H9 (cell line): ENCODE measurements around the gene IDNK. TPM values are rescaled to one million over a fixed set of nuclear protein-coding genes. Genes with fewer than 3 reads are reported as not detected.

ENCODE experiments used
- DNase-seq: peaks from one replicate; pipeline ENCODE4 v3.0.0-alpha.2; 2017
- H2AFZ ChIP-seq: one replicate; pipeline ENCODE4 v1.6.1; 2013; ENCODE audit warnings: mild to moderate bottlenecking, low read length, control low read depth, moderate library complexity
- H2AK5ac ChIP-seq: 2 replicates; pipeline ENCODE4 v1.6.1; 2013; ENCODE audit warnings: low read length, control low read depth, mixed read lengths; ENCODE audit not compliant: insufficient read length
- H2BK120ac ChIP-seq: one replicate; pipeline ENCODE4 v1.6.1; 2013; ENCODE audit warnings: low read depth, mild to moderate bottlenecking, low read length, control low read depth, inconsistent platforms; ENCODE audit not compliant: poor library complexity, severe bottlenecking
- H2BK12ac ChIP-seq: 2 replicates; pipeline ENCODE4 v1.6.1; 2013; ENCODE audit warnings: low read length, control low read depth, mixed read lengths, low read depth; ENCODE audit not compliant: insufficient read length
- H2BK15ac ChIP-seq: 2 replicates; pipeline ENCODE4 v1.6.1; 2013; ENCODE audit warnings: low read depth, low read length, control low read depth
- H2BK20ac ChIP-seq: one replicate; pipeline ENCODE4 v1.6.1; 2013; ENCODE audit warnings: low read depth, mild to moderate bottlenecking, low read length, control low read depth, inconsistent platforms; ENCODE audit not compliant: poor library complexity, severe bottlenecking
- H2BK5ac ChIP-seq: 2 replicates; pipeline ENCODE4 v1.6.1; 2013; ENCODE audit warnings: low read length, control low read depth, mixed read lengths; ENCODE audit not compliant: insufficient read length
- H3K14ac ChIP-seq: 2 replicates; pipeline ENCODE4 v1.6.1; 2013; ENCODE audit warnings: low read length, control low read depth; ENCODE audit not compliant: insufficient read depth
- H3K18ac ChIP-seq: 2 replicates; pipeline ENCODE4 v1.6.1; 2013; ENCODE audit warnings: low read depth, mild to moderate bottlenecking, mixed read lengths, low read length, control low read depth; ENCODE audit not compliant: insufficient read length
- H3K23ac ChIP-seq: 2 replicates; pipeline ENCODE4 v1.6.1; 2013; ENCODE audit warnings: low read length, control low read depth, mixed read lengths, low read depth; ENCODE audit not compliant: insufficient read length
- H3K23me2 ChIP-seq: 2 replicates; pipeline ENCODE4 v1.6.1; 2013; ENCODE audit warnings: low read depth, mild to moderate bottlenecking, mixed read lengths, low read length, control low read depth; ENCODE audit not compliant: insufficient read length, poor library complexity, severe bottlenecking
- H3K27ac ChIP-seq: 2 replicates; pipeline ENCODE4 v1.5.1; 2013; ENCODE audit warnings: low read length, control low read depth, mixed read lengths, low read depth; ENCODE audit not compliant: insufficient read length
- H3K27me3 ChIP-seq: 2 replicates; pipeline ENCODE4 v1.6.1; 2013; ENCODE audit warnings: low read length, control low read depth, inconsistent platforms; ENCODE audit not compliant: insufficient read depth
- H3K4ac ChIP-seq: 2 replicates; pipeline ENCODE4 v1.6.1; 2013; ENCODE audit warnings: low read depth, mild to moderate bottlenecking, control low read depth, inconsistent platforms, low read length, moderate library complexity
- H3K4me1 ChIP-seq: 2 replicates; pipeline ENCODE4 v1.6.1; 2013; ENCODE audit warnings: low read length, control low read depth, inconsistent platforms; ENCODE audit not compliant: insufficient read depth
- H3K4me2 ChIP-seq: 2 replicates; pipeline ENCODE4 v1.6.1; 2013; ENCODE audit warnings: low read length, control low read depth, mixed read lengths; ENCODE audit not compliant: insufficient read length, insufficient read depth
- H3K56ac ChIP-seq: 2 replicates; pipeline ENCODE4 v1.6.1; 2013; ENCODE audit warnings: low read depth, mild to moderate bottlenecking, mixed read lengths, low read length, control low read depth; ENCODE audit not compliant: insufficient read length
- H3K79me1 ChIP-seq: 2 replicates; pipeline ENCODE4 v1.6.1; 2013; ENCODE audit warnings: low read depth, mild to moderate bottlenecking, moderate library complexity, low read length, control low read depth, inconsistent platforms; ENCODE audit not compliant: insufficient read depth, poor library complexity, severe bottlenecking
- H3K79me2 ChIP-seq: 2 replicates; pipeline ENCODE4 v1.6.1; 2013; ENCODE audit warnings: low read length, control low read depth, inconsistent platforms; ENCODE audit not compliant: insufficient read depth
- H3K9ac ChIP-seq: 2 replicates; pipeline ENCODE4 v1.6.1; 2013; ENCODE audit warnings: low read length, control low read depth, mixed read lengths; ENCODE audit not compliant: insufficient read length; ENCODE audit errors: extremely low read depth
- H3K9me3 ChIP-seq: one replicate; pipeline ENCODE4 v1.6.1; 2013; ENCODE audit warnings: low read depth, low read length, inconsistent platforms; ENCODE audit not compliant: control insufficient read depth
- H3T11ph ChIP-seq: one replicate; pipeline ENCODE4 v1.6.1; 2013; ENCODE audit warnings: mild to moderate bottlenecking, low read length, control low read depth, inconsistent platforms
- H4K20me1 ChIP-seq: one replicate; pipeline ENCODE4 v1.6.1; 2013; ENCODE audit not compliant: control insufficient read depth, insufficient read length, insufficient read depth
- H4K5ac ChIP-seq: 2 replicates; pipeline ENCODE4 v1.6.1; 2013; ENCODE audit warnings: low read depth, mild to moderate bottlenecking, mixed read lengths, low read length, control low read depth; ENCODE audit not compliant: insufficient read length
- H4K8ac ChIP-seq: replicated peaks from 2 replicates; pipeline ENCODE4 v1.6.1; 2013; ENCODE audit warnings: low read length, control low read depth, mixed read lengths, low read depth; ENCODE audit not compliant: insufficient read length
- H4K91ac ChIP-seq: 2 replicates; pipeline ENCODE4 v1.6.1; 2013; ENCODE audit warnings: low read depth, mild to moderate bottlenecking, moderate library complexity, mixed read lengths, low read length, control low read depth; ENCODE audit not compliant: insufficient read length
- H3K27ac Mint-ChIP-seq, 3 experiments: 2 replicates in 2 of 3; 3 replicates in 1 of 3; pipeline ENCODE4 v1.8.0; 2020 to 2021; ENCODE audit warnings: mixed read lengths in 3 of 3, mild to moderate bottlenecking in 1 of 3, moderate library complexity in 1 of 3
- H3K27me3 Mint-ChIP-seq: 2 replicates; pipeline ENCODE4 v1.8.0; 2021; ENCODE audit warnings: low read depth, mild to moderate bottlenecking, moderate library complexity, mixed read lengths
- H3K36me3 Mint-ChIP-seq, 3 experiments: 2 replicates in 2 of 3; 3 replicates in 1 of 3; pipeline ENCODE4 v1.8.0; 2020 to 2021; ENCODE audit warnings: low read depth in 3 of 3, mixed read lengths in 3 of 3; ENCODE audit not compliant: insufficient read depth in 1 of 3
- H3K4me1 Mint-ChIP-seq, 2 experiments: 2 replicates each; pipeline ENCODE4 v1.8.0; 2020; ENCODE audit warnings: mixed read lengths in 2 of 2
- H3K4me3 Mint-ChIP-seq, 2 experiments: 2 replicates in 1 of 2; 3 replicates in 1 of 2; pipeline ENCODE4 v1.8.0; 2020 to 2021; ENCODE audit warnings: mild to moderate bottlenecking in 2 of 2, mixed read lengths in 2 of 2, moderate library complexity in 1 of 2
- H3K9me3 Mint-ChIP-seq, 2 experiments: 2 replicates in 1 of 2; 3 replicates in 1 of 2; pipeline ENCODE4 v1.8.0; 2020; ENCODE audit warnings: mild to moderate bottlenecking in 2 of 2, mixed read lengths in 2 of 2, moderate library complexity in 1 of 2
- CTCF ChIP-seq: fragments of 200-600 bp; sonication (generic); conservative IDR thresholded peaks from 3 replicates; pipeline ENCODE4 v1.8.0; 2021; ENCODE audit warnings: antibody characterized with exemption, mild to moderate bottlenecking
- WGBS: extraction: QIAGEN DNeasy Blood & Tissue Kit; methylation state at CpG from one replicate; pipeline ENCODE4 v1.1.7; 2013; ENCODE audit warnings: missing lambda C conversion rate, low lambda C conversion rate, mixed read lengths; ENCODE audit not compliant: insufficient read length; ENCODE audit errors: extremely low coverage; 5-methylcytosine and 5-hydroxymethylcytosine counted together
- total RNA-seq: library from RNA; stranded (reverse); gene quantifications from 2 replicates; pipeline ENCODE4 v1.2.1, GENCODE V29; 2021

Gene IDNK
- total RNA-seq, 1 experiment from 2014 or later: 1.4 TPM

GRCh38 chr9:83656952-83657351, 34.0 kb downstream of the IDNK start:
- H2AK5ac ChIP-seq: no peak overlapping the region
- no peak overlapping the region for H3K23ac ChIP-seq
- no peaks in the 10 kb centered on the region for H3K27me3 Mint-ChIP-seq

More at GRCh38 chr9:83656952-83657351, 34.0 kb downstream of the IDNK start:
- no CpG with 5 or more reads among the region's 6 CpGs for WGBS
- H3K4me1 ChIP-seq: no peaks in the 10 kb centered on the region
- no peak overlapping the region for H2AFZ ChIP-seq
- no peak overlapping the region for H3K27ac ChIP-seq
- H3T11ph ChIP-seq: no peak overlapping the region
- no peaks in the 10 kb centered on the region for H3K79me2 ChIP-seq
- no peak overlapping the region for H2BK12ac ChIP-seq
- no peak overlapping the region for H4K8ac ChIP-seq
- no peak overlapping the region for H3K9ac ChIP-seq
- H4K20me1 ChIP-seq: no peaks in the 10 kb centered on the region
- no peaks in the 10 kb centered on the region for H3K27me3 ChIP-seq
- no peaks in the 10 kb centered on the region for H3K23me2 ChIP-seq
- peaks cover under 1% of the 10 kb centered on the region for H3K9me3 ChIP-seq
- H2BK15ac ChIP-seq: no peak overlapping the region
- H3K4me3 Mint-ChIP-seq: no peak overlapping the region
- no peaks in the 10 kb centered on the region for H3K79me1 ChIP-seq
- H2BK20ac ChIP-seq: no peak overlapping the region
- H4K91ac ChIP-seq: no peak overlapping the region
- H3K14ac ChIP-seq: no peak overlapping the region
- H3K36me3 Mint-ChIP-seq: peaks cover 38 to 63% (median 53%) of the 10 kb centered on the region in 3 experiments
- no peak overlapping the region for H2BK5ac ChIP-seq
- no peak overlapping the region for H3K18ac ChIP-seq
- peaks cover 4 to 15% of the 10 kb centered on the region in 2 experiments; a peak in 3 of 4 replicates for H3K4me1 Mint-ChIP-seq
- H3K56ac ChIP-seq: no peak overlapping the region
- no peak overlapping the region for H3K27ac Mint-ChIP-seq
- DNase-seq: no peak
- H4K5ac ChIP-seq: no peak overlapping the region
- H3K9me3 Mint-ChIP-seq: peaks cover 3% of the 10 kb centered on the region in 2 experiments; a peak in 3 of 5 replicates
- H3K4me2 ChIP-seq: no peak overlapping the region
- TF ChIP-seq CTCF: no peak
- no peak overlapping the region for H2BK120ac ChIP-seq
- no peak overlapping the region for H3K4ac ChIP-seq
